SH-SY5Y (cell line): ENCODE data around the gene ZNF808.

Experiments used
- GATA2 ChIP-seq: IDR thresholded peaks from 2 replicates; pipeline ENCODE4 v1.6.1; 2011; ENCODE audit warnings: mild to moderate bottlenecking, low read depth, low read length
- GATA3 ChIP-seq: IDR thresholded peaks from 2 replicates; pipeline ENCODE4 v1.6.1; 2011; ENCODE audit warnings: low read depth, mild to moderate bottlenecking, low read length, moderate library complexity

- TF ChIP-seq GATA2 (no peak), GATA3 (no peak)
Observed at GRCh38 chr19:52585604-52586003, 58.1 kb downstream of the ZNF808 start.
